Measurements from ENCODE around the gene GPR171.
A peak's percentile ranks its signal among the peaks of the same experiment; 100 is the strongest.

The GPR171 gene

GRCh38 chr3:151224268-151224866 lies 21.4 kb upstream of the GPR171 start:
- ATAC-seq (no peak), DNase-seq (no peak)
- H3K4me1 Mint-ChIP-seq = peaks cover 48% of the 10 kb centered on the region
- H3K27me3 Mint-ChIP-seq = no peaks in the 10 kb centered on the region
- H3K4me3 Mint-ChIP-seq = no peak overlapping the region
- peaks cover 25% of the 10 kb centered on the region in 2 donors for H3K9me3 Mint-ChIP-seq
- no peak overlapping the region for H3K27ac Mint-ChIP-seq

- H3K9me3 Mint-ChIP-seq = peaks cover 25% of the 10 kb centered on the region in 2 donors
- no peaks in the 10 kb centered on the region for H3K27me3 Mint-ChIP-seq
- no peak overlapping the region for H3K4me3 Mint-ChIP-seq
- peaks cover 26% of the 10 kb centered on the region for H3K4me1 Mint-ChIP-seq
- ATAC-seq = peak; percentile 90
- no peak overlapping the region for H3K27ac Mint-ChIP-seq
- no peak for DNase-seq
Measured at GRCh38 chr3:151219056-151219455, 16.0 kb upstream of the GPR171 start.

GRCh38 chr3:151218136-151218535 lies 15.1 kb upstream of the GPR171 start:
- peaks cover 31% of the 10 kb centered on the region for H3K4me1 Mint-ChIP-seq
- H3K27ac Mint-ChIP-seq = no peak overlapping the region
- H3K4me3 Mint-ChIP-seq = no peak overlapping the region
- H3K9me3 Mint-ChIP-seq = peaks cover 22 to 25% of the 10 kb centered on the region in 2 donors
- DNase-seq = no peak
- H3K27me3 Mint-ChIP-seq = no peaks in the 10 kb centered on the region
- no peak for ATAC-seq

GRCh38 chr3:151216641-151217607 lies 13.9 kb upstream of the GPR171 start:
- no peak overlapping the region for H3K27ac Mint-ChIP-seq
- H3K27me3 Mint-ChIP-seq = no peaks in the 10 kb centered on the region
- DNase-seq = no peak
- ATAC-seq = no peak
- peaks cover 11 to 16% of the 10 kb centered on the region in 2 donors for H3K9me3 Mint-ChIP-seq
- H3K4me3 Mint-ChIP-seq = no peak overlapping the region
- H3K4me1 Mint-ChIP-seq = peaks cover 31% of the 10 kb centered on the region

GRCh38 chr3:151214459-151214858 lies 11.4 kb upstream of the GPR171 start:
- Mint-ChIP-seq H3K27me3 (no peaks in the 10 kb centered on the region), H3K4me1 (peaks cover 53% of the 10 kb centered on the region), H3K27ac (no peak overlapping the region), H3K4me3 (no peak overlapping the region), H3K9me3 (no peaks in the 10 kb centered on the region)
- ATAC-seq = no peak
- no peak for DNase-seq

- ATAC-seq = no peak
- Mint-ChIP-seq H3K27ac (no peak overlapping the region), H3K27me3 (no peaks in the 10 kb centered on the region), H3K9me3 (no peaks in the 10 kb centered on the region), H3K4me1 (peaks cover 53% of the 10 kb centered on the region), H3K4me3 (no peak overlapping the region)
- DNase-seq = no peak
Measured at GRCh38 chr3:151213881-151214280, 10.9 kb upstream of the GPR171 start.

- peaks cover 59% of the 10 kb centered on the region for H3K4me1 Mint-ChIP-seq
- H3K9me3 Mint-ChIP-seq = no peaks in the 10 kb centered on the region
- H3K4me3 Mint-ChIP-seq = no peak overlapping the region
Measured at GRCh38 chr3:151213151-151213550, 10.1 kb upstream of the GPR171 start.

GRCh38 chr3:151210676-151211381 lies 7.8 kb upstream of the GPR171 start:
- Mint-ChIP-seq H3K27me3 (no peaks in the 10 kb centered on the region), H3K4me3 (peak overlapping the region; percentile 70 to 78), H3K27ac (peak overlapping the region; percentile 59 to 77), H3K4me1 (peaks cover 71% of the 10 kb centered on the region), H3K9me3 (no peaks in the 10 kb centered on the region)
- ATAC-seq (peak; percentile 63), DNase-seq (no peak)

More at GRCh38 chr3:151213151-151213550, 10.1 kb upstream of the GPR171 start:
- Mint-ChIP-seq H3K27ac (no peak overlapping the region), H3K27me3 (no peaks in the 10 kb centered on the region)
- no peak for ATAC-seq
- DNase-seq = no peak

- Mint-ChIP-seq H3K4me1 (peaks cover 80% of the 10 kb centered on the region), H3K9me3 (no peaks in the 10 kb centered on the region), H3K4me3 (peak overlapping the region; percentile 32 to 64), H3K27me3 (no peaks in the 10 kb centered on the region), H3K27ac (peak overlapping the region; percentile 55 to 92)
- no peak for DNase-seq
- peak; percentile 64 for ATAC-seq
Measured at GRCh38 chr3:151209654-151210053, 6.6 kb upstream of the GPR171 start.

GRCh38 chr3:151206201-151206600 lies 3.2 kb upstream of the GPR171 start:
- H3K27me3 Mint-ChIP-seq = no peaks in the 10 kb centered on the region
- H3K9me3 Mint-ChIP-seq = no peaks in the 10 kb centered on the region

GRCh38 chr3:151205482-151205881 lies 2.5 kb upstream of the GPR171 start:
- Mint-ChIP-seq H3K27ac (peak overlapping the region; percentile 85 to 99), H3K9me3 (no peaks in the 10 kb centered on the region), H3K4me3 (peak overlapping the region; percentile 46 to 83), H3K27me3 (no peaks in the 10 kb centered on the region), H3K4me1 (peaks cover 69% of the 10 kb centered on the region)
- no peak for ATAC-seq
- DNase-seq = no peak

More at GRCh38 chr3:151206201-151206600, 3.2 kb upstream of the GPR171 start:
- ATAC-seq = no peak
- Mint-ChIP-seq H3K27ac (peak overlapping the region; percentile 85 to 99), H3K4me1 (peaks cover 75% of the 10 kb centered on the region), H3K4me3 (peak overlapping the region; percentile 46 to 83)
- no peak for DNase-seq

- Mint-ChIP-seq H3K4me3 (peak overlapping the region; percentile 46 to 83), H3K27me3 (no peaks in the 10 kb centered on the region), H3K4me1 (peaks cover 64% of the 10 kb centered on the region), H3K9me3 (no peaks in the 10 kb centered on the region), H3K27ac (peak overlapping the region; percentile 85 to 99)
- DNase-seq = no peak
- ATAC-seq = peak; percentile 48
Measured at GRCh38 chr3:151204530-151205402, 1.8 kb upstream of the GPR171 start.

- H3K4me1 Mint-ChIP-seq = peaks cover 50% of the 10 kb centered on the region
- no peak for ATAC-seq
- no peaks in the 10 kb centered on the region for H3K9me3 Mint-ChIP-seq
- peak overlapping the region; percentile 64 to 97 for H3K27ac Mint-ChIP-seq
- DNase-seq = no peak
- peak overlapping the region; percentile 76 to 88 for H3K4me3 Mint-ChIP-seq
- no peaks in the 10 kb centered on the region for H3K27me3 Mint-ChIP-seq
Measured at GRCh38 chr3:151201051-151201730, 1.8 kb downstream of the GPR171 start.

- H3K4me1 Mint-ChIP-seq = peaks cover 44% of the 10 kb centered on the region
- peak overlapping the region; percentile 79 to 88 for H3K4me3 Mint-ChIP-seq
Measured at GRCh38 chr3:151200586-151200985, 2.4 kb downstream of the GPR171 start.

More at GRCh38 chr3:151200586-151200985, 2.4 kb downstream of the GPR171 start:
- no peak for DNase-seq
- no peaks in the 10 kb centered on the region for H3K9me3 Mint-ChIP-seq
- ATAC-seq = no peak
- no peaks in the 10 kb centered on the region for H3K27me3 Mint-ChIP-seq
- H3K27ac Mint-ChIP-seq = peak overlapping the region; percentile 89 to 97
